H9 (cell line): ENCODE data around the gene G2E3. TPM values are rescaled to one million over a fixed set of nuclear protein-coding genes. Genes with fewer than 3 reads are reported as not detected.
"Not testable (repeated sequence)": the region's sequence is repeated elsewhere in the genome, so short reads cannot be mapped to it uniquely, and the experiment has no call there.

ENCODE experiments used
- DNase-seq: peaks from one replicate; pipeline ENCODE4 v3.0.0-alpha.2; 2017
- H2AFZ ChIP-seq: one replicate; pipeline ENCODE4 v1.6.1; 2013; ENCODE audit warnings: mild to moderate bottlenecking, low read length, control low read depth, moderate library complexity
- H2AK5ac ChIP-seq: 2 replicates; pipeline ENCODE4 v1.6.1; 2013; ENCODE audit warnings: low read length, control low read depth, mixed read lengths; ENCODE audit not compliant: insufficient read length
- H2BK120ac ChIP-seq: one replicate; pipeline ENCODE4 v1.6.1; 2013; ENCODE audit warnings: low read depth, mild to moderate bottlenecking, low read length, control low read depth, inconsistent platforms; ENCODE audit not compliant: poor library complexity, severe bottlenecking
- H2BK12ac ChIP-seq: 2 replicates; pipeline ENCODE4 v1.6.1; 2013; ENCODE audit warnings: low read length, control low read depth, mixed read lengths, low read depth; ENCODE audit not compliant: insufficient read length
- H2BK15ac ChIP-seq: 2 replicates; pipeline ENCODE4 v1.6.1; 2013; ENCODE audit warnings: low read depth, low read length, control low read depth
- H2BK20ac ChIP-seq: one replicate; pipeline ENCODE4 v1.6.1; 2013; ENCODE audit warnings: low read depth, mild to moderate bottlenecking, low read length, control low read depth, inconsistent platforms; ENCODE audit not compliant: poor library complexity, severe bottlenecking
- H2BK5ac ChIP-seq: 2 replicates; pipeline ENCODE4 v1.6.1; 2013; ENCODE audit warnings: low read length, control low read depth, mixed read lengths; ENCODE audit not compliant: insufficient read length
- H3K14ac ChIP-seq: 2 replicates; pipeline ENCODE4 v1.6.1; 2013; ENCODE audit warnings: low read length, control low read depth; ENCODE audit not compliant: insufficient read depth
- H3K18ac ChIP-seq: 2 replicates; pipeline ENCODE4 v1.6.1; 2013; ENCODE audit warnings: low read depth, mild to moderate bottlenecking, mixed read lengths, low read length, control low read depth; ENCODE audit not compliant: insufficient read length
- H3K23ac ChIP-seq: 2 replicates; pipeline ENCODE4 v1.6.1; 2013; ENCODE audit warnings: low read length, control low read depth, mixed read lengths, low read depth; ENCODE audit not compliant: insufficient read length
- H3K23me2 ChIP-seq: 2 replicates; pipeline ENCODE4 v1.6.1; 2013; ENCODE audit warnings: low read depth, mild to moderate bottlenecking, mixed read lengths, low read length, control low read depth; ENCODE audit not compliant: insufficient read length, poor library complexity, severe bottlenecking
- H3K27ac ChIP-seq: 2 replicates; pipeline ENCODE4 v1.5.1; 2013; ENCODE audit warnings: low read length, control low read depth, mixed read lengths, low read depth; ENCODE audit not compliant: insufficient read length
- H3K27me3 ChIP-seq: 2 replicates; pipeline ENCODE4 v1.6.1; 2013; ENCODE audit warnings: low read length, control low read depth, inconsistent platforms; ENCODE audit not compliant: insufficient read depth
- H3K4ac ChIP-seq: 2 replicates; pipeline ENCODE4 v1.6.1; 2013; ENCODE audit warnings: low read depth, mild to moderate bottlenecking, control low read depth, inconsistent platforms, low read length, moderate library complexity
- H3K4me1 ChIP-seq: 2 replicates; pipeline ENCODE4 v1.6.1; 2013; ENCODE audit warnings: low read length, control low read depth, inconsistent platforms; ENCODE audit not compliant: insufficient read depth
- H3K4me2 ChIP-seq: 2 replicates; pipeline ENCODE4 v1.6.1; 2013; ENCODE audit warnings: low read length, control low read depth, mixed read lengths; ENCODE audit not compliant: insufficient read length, insufficient read depth
- H3K56ac ChIP-seq: 2 replicates; pipeline ENCODE4 v1.6.1; 2013; ENCODE audit warnings: low read depth, mild to moderate bottlenecking, mixed read lengths, low read length, control low read depth; ENCODE audit not compliant: insufficient read length
- H3K79me1 ChIP-seq: 2 replicates; pipeline ENCODE4 v1.6.1; 2013; ENCODE audit warnings: low read depth, mild to moderate bottlenecking, moderate library complexity, low read length, control low read depth, inconsistent platforms; ENCODE audit not compliant: insufficient read depth, poor library complexity, severe bottlenecking
- H3K79me2 ChIP-seq: 2 replicates; pipeline ENCODE4 v1.6.1; 2013; ENCODE audit warnings: low read length, control low read depth, inconsistent platforms; ENCODE audit not compliant: insufficient read depth
- H3K9ac ChIP-seq: 2 replicates; pipeline ENCODE4 v1.6.1; 2013; ENCODE audit warnings: low read length, control low read depth, mixed read lengths; ENCODE audit not compliant: insufficient read length; ENCODE audit errors: extremely low read depth
- H3K9me3 ChIP-seq: one replicate; pipeline ENCODE4 v1.6.1; 2013; ENCODE audit warnings: low read depth, low read length, inconsistent platforms; ENCODE audit not compliant: control insufficient read depth
- H3T11ph ChIP-seq: one replicate; pipeline ENCODE4 v1.6.1; 2013; ENCODE audit warnings: mild to moderate bottlenecking, low read length, control low read depth, inconsistent platforms
- H4K20me1 ChIP-seq: one replicate; pipeline ENCODE4 v1.6.1; 2013; ENCODE audit not compliant: control insufficient read depth, insufficient read length, insufficient read depth
- H4K5ac ChIP-seq: 2 replicates; pipeline ENCODE4 v1.6.1; 2013; ENCODE audit warnings: low read depth, mild to moderate bottlenecking, mixed read lengths, low read length, control low read depth; ENCODE audit not compliant: insufficient read length
- H4K8ac ChIP-seq: replicated peaks from 2 replicates; pipeline ENCODE4 v1.6.1; 2013; ENCODE audit warnings: low read length, control low read depth, mixed read lengths, low read depth; ENCODE audit not compliant: insufficient read length
- H4K91ac ChIP-seq: 2 replicates; pipeline ENCODE4 v1.6.1; 2013; ENCODE audit warnings: low read depth, mild to moderate bottlenecking, moderate library complexity, mixed read lengths, low read length, control low read depth; ENCODE audit not compliant: insufficient read length
- H3K27ac Mint-ChIP-seq, 3 experiments: 2 replicates in 2 of 3; 3 replicates in 1 of 3; pipeline ENCODE4 v1.8.0; 2020 to 2021; ENCODE audit warnings: mixed read lengths in 3 of 3, mild to moderate bottlenecking in 1 of 3, moderate library complexity in 1 of 3
- H3K27me3 Mint-ChIP-seq: 2 replicates; pipeline ENCODE4 v1.8.0; 2021; ENCODE audit warnings: low read depth, mild to moderate bottlenecking, moderate library complexity, mixed read lengths
- H3K36me3 Mint-ChIP-seq, 3 experiments: 2 replicates in 2 of 3; 3 replicates in 1 of 3; pipeline ENCODE4 v1.8.0; 2020 to 2021; ENCODE audit warnings: low read depth in 3 of 3, mixed read lengths in 3 of 3; ENCODE audit not compliant: insufficient read depth in 1 of 3
- H3K4me1 Mint-ChIP-seq, 2 experiments: 2 replicates each; pipeline ENCODE4 v1.8.0; 2020; ENCODE audit warnings: mixed read lengths in 2 of 2
- H3K4me3 Mint-ChIP-seq, 2 experiments: 2 replicates in 1 of 2; 3 replicates in 1 of 2; pipeline ENCODE4 v1.8.0; 2020 to 2021; ENCODE audit warnings: mild to moderate bottlenecking in 2 of 2, mixed read lengths in 2 of 2, moderate library complexity in 1 of 2
- H3K9me3 Mint-ChIP-seq, 2 experiments: 2 replicates in 1 of 2; 3 replicates in 1 of 2; pipeline ENCODE4 v1.8.0; 2020; ENCODE audit warnings: mild to moderate bottlenecking in 2 of 2, mixed read lengths in 2 of 2, moderate library complexity in 1 of 2
- WGBS: extraction: QIAGEN DNeasy Blood & Tissue Kit; methylation state at CpG from one replicate; pipeline ENCODE4 v1.1.7; 2013; ENCODE audit warnings: missing lambda C conversion rate, low lambda C conversion rate, mixed read lengths; ENCODE audit not compliant: insufficient read length; ENCODE audit errors: extremely low coverage; 5-methylcytosine and 5-hydroxymethylcytosine counted together
- total RNA-seq: library from RNA; stranded (reverse); gene quantifications from 2 replicates; pipeline ENCODE4 v1.2.1, GENCODE V29; 2021

The G2E3 gene
- total RNA-seq, 1 experiment from 2014 or later, result 49.2 TPM

DNA sequence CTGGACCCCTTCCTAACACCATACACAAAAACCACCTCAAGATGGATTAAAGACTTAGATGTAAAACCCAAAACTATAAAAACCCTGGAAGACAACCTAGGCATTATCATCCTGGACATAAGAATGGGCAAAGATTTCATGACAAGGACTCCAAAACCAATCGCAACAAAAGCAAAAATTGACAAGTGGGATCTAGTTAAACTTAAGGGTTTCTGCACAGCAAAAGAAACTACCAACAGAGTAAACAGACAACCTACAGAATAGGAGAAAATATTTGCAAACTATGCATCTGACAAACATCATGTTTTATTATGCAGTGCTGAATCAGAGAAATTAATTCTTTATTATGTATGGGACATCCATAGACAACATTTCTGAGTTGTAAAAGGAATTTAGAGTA, 17.4 kb downstream of the G2E3 start:
- not testable (repeated sequence) for H3K4me3 Mint-ChIP-seq, DNase-seq, H3K4me2 ChIP-seq, H4K91ac ChIP-seq, H2AFZ ChIP-seq, H3K4me1 ChIP-seq, H3K27ac Mint-ChIP-seq, H2BK5ac ChIP-seq, H3T11ph ChIP-seq, H3K27me3 Mint-ChIP-seq, H3K23me2 ChIP-seq, H3K9ac ChIP-seq, H3K56ac ChIP-seq, H4K8ac ChIP-seq, H3K23ac ChIP-seq, H2BK20ac ChIP-seq, H4K5ac ChIP-seq, H3K4ac ChIP-seq, H2BK120ac ChIP-seq, H3K27me3 ChIP-seq, H2BK15ac ChIP-seq, H3K18ac ChIP-seq, H2AK5ac ChIP-seq, H3K79me1 ChIP-seq, H3K36me3 Mint-ChIP-seq, H3K27ac ChIP-seq, H3K14ac ChIP-seq, H3K9me3 Mint-ChIP-seq, H3K9me3 ChIP-seq, H4K20me1 ChIP-seq, H2BK12ac ChIP-seq
- H3K4me1 Mint-ChIP-seq, result peaks cover 45 to 48% of the 10 kb centered on the region in 2 experiments
- H3K79me2 ChIP-seq, result peaks cover 52% of the 10 kb centered on the region
- no CpG with 5 or more reads among the region's 1 CpG for WGBS
